ENCODE results near the gene BAHD1. TPM values are rescaled to one million over a fixed set of nuclear protein-coding genes. Genes with fewer than 3 reads are reported as not detected.

BAHD1 gene
- total and polyA plus RNA-seq, 2 donors (not counting 3 experiments of a cell fraction or from before 2014, with no cell fraction given) = 6.3 to 19.1 TPM

DNA sequence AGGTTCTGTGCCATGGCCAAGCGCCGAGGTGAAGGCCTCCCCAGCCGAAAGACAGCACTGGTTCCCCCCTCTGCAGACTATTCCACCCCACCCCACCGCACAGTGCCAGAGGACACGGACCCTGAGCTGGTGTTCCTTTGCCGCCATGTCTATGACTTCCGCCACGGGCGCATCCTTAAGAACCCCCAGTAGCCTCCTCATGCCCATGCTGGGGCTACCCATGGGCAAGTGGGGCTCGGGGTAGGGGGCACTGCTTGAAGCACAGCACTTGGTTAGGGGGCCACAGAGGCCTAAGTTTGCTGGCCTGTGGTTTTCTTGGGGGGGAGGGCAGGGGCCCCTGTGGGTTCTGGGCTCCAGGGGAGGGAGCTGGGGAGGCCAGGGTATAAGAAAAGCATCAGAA lies 25.2 kb downstream of the BAHD1 start:
- H3K79me2 ChIP-seq (ENCODE audit: control insufficient read depth, insufficient read depth, low read length) = no peaks in the 10 kb centered on the region
- no peak for FAIRE-seq
- TF ChIP-seq MAX (IDR thresholded peaks at IDR 0.05; ENCODE audit: insufficient read depth, insufficient read length) (no peak), POLR2AphosphoS5 (IDR thresholded peaks at IDR 0.05; ENCODE audit: insufficient read depth, low read depth, low read length) (no peak), POLR2A (IDR thresholded peaks at IDR 0.05; ENCODE audit: low read depth, low read length) (no peak), CTCF (IDR thresholded peaks at IDR 0.05; ENCODE audit: extremely low read depth in 1 of 2, insufficient read depth in 1 of 2, low read depth in 1 of 2, low read length in 2 of 2) (no peak), JUN (IDR thresholded peaks at IDR 0.05; ENCODE audit: borderline replicate concordance, insufficient read depth, insufficient read length, low read depth) (no peak), MYC (IDR thresholded peaks at IDR 0.05; ENCODE audit: low read depth, low read length) (no peak), FOS (IDR thresholded peaks at IDR 0.05; ENCODE audit: borderline replicate concordance, insufficient read depth, low read length) (no peak), EZH2 (IDR thresholded peaks at IDR 0.05; ENCODE audit: borderline replicate concordance, low read depth, low read length, severe bottlenecking) (no peak), GATA2 (IDR thresholded peaks at IDR 0.05; ENCODE audit: insufficient read depth, insufficient read length, low read depth, low read length) (no peak)
- H3K9me3 ChIP-seq (replicated peaks; ENCODE audit: control insufficient read depth, insufficient read depth, low read length) = no peaks in the 10 kb centered on the region
- no peak for DNase-seq (ENCODE audit: low read depth, low spot score)
- no peak overlapping the region for H3K4me3 ChIP-seq (replicated peaks in 1 of 3; ENCODE audit: insufficient read depth in 1 of 3, low read depth in 1 of 3, low read length in 3 of 3)
- POLR2A ChIA-PET = no interaction called here
- no peaks in the 10 kb centered on the region for H4K20me1 ChIP-seq (replicated peaks; ENCODE audit: control insufficient read depth, extremely low read depth, insufficient read depth, low read length)
- CTCF ChIA-PET = interaction anchor here (0.6 kb wide), 1 partner anchor 18 kb away, joined by 4 read pairs; no protein-coding TSS in a partner anchor
- H3K9me1 ChIP-seq (replicated peaks; ENCODE audit: control insufficient read depth, extremely low read depth, insufficient read depth, low read length) = no peaks in the 10 kb centered on the region
- H3K9ac ChIP-seq (replicated peaks; ENCODE audit: extremely low read depth, insufficient read depth, low read length) = no peak overlapping the region
- no peak overlapping the region for H2AFZ ChIP-seq (ENCODE audit: low read depth, low read length)
- H3K4me2 ChIP-seq (ENCODE audit: insufficient read depth, low read length) = no peak overlapping the region
- H3K4me1 ChIP-seq (ENCODE audit: control insufficient read depth, extremely low read depth, insufficient read depth, low read length) = no peaks in the 10 kb centered on the region
- BruUV-seq (replicated peaks) = no TSS peak
- no peak overlapping the region for H3K27ac ChIP-seq (ENCODE audit: insufficient read depth, low read depth, low read length)
- peaks cover 0 to 23% of the 10 kb centered on the region in 2 experiments for H3K36me3 ChIP-seq (ENCODE audit: control insufficient read depth in 2 of 2, extremely low read depth in 1 of 2, insufficient read depth in 2 of 2, low read length in 2 of 2)
- no peaks in the 10 kb centered on the region for H3K27me3 ChIP-seq (ENCODE audit: control insufficient read depth in 2 of 2, insufficient read depth in 2 of 2, low read length in 2 of 2)
- intact Hi-C loops (cut with micrococcal nuclease) = no loop called here
- dilution Hi-C loops (cut with MboI; ENCODE audit: extremely low pct_ligation_motif_present, low sequenced_read_pairs) = no loop called here
